Thyroid gland (tissue), 4 donors: ENCODE results near the gene NRIP2. TPM values are rescaled to one million over a fixed set of nuclear protein-coding genes. Genes with fewer than 3 reads are reported as not detected.

Source experiments
- DNase-seq, 2 donors: peaks; one replicate each; pipeline ENCODE4 v3.0.0-alpha.2; 2019
- H3K27ac ChIP-seq, 3 donors: fragments of 200-600 bp; sonication (generic); 1 replicate in 2 of 3; 2 replicates in 1 of 3; pipeline ENCODE4 v1.5.1; 2016 to 2019; ENCODE audit warnings: mild to moderate bottlenecking in 1 of 3, moderate library complexity in 1 of 3
- H3K27me3 ChIP-seq: fragments of 200-600 bp; sonication (generic); one replicate; pipeline ENCODE4 v1.5.1; 2019
- H3K36me3 ChIP-seq, 2 donors: fragments of 200-600 bp; sonication (generic); one replicate each; pipeline ENCODE4 v1.5.1; 2016 to 2019
- H3K4me1 ChIP-seq, 2 donors: fragments of 200-600 bp; sonication (generic); one replicate each; pipeline ENCODE4 v1.5.1; 2017 to 2019
- H3K4me3 ChIP-seq, 3 donors: fragments of 200-600 bp; sonication (generic); replicated peaks in 1 of 3; 1 replicate in 2 of 3; 2 replicates in 1 of 3; pipeline ENCODE4 v1.5.1; 2016; ENCODE audit warnings: mild to moderate bottlenecking in 1 of 3
- H3K9me3 ChIP-seq: fragments of 200-600 bp; sonication (generic); one replicate; pipeline ENCODE4 v1.5.1; 2017
- POLR2A ChIP-seq, 2 donors: fragments of 450-650 bp; IDR thresholded peaks; one replicate each; pipeline ENCODE4 v1.6.1; 2017; ENCODE audit warnings: antibody characterized with exemption in 2 of 2, mild to moderate bottlenecking in 2 of 2, moderate library complexity in 1 of 2
- WGBS, 2 donors: methylation state at CpG; one replicate each; pipeline ENCODE4 v1.1.5; 2017; 5-methylcytosine and 5-hydroxymethylcytosine counted together
- intact Hi-C: fragments of 100-400 bp; cut with DNase I; formaldehyde crosslinking; loops from one replicate; pipeline ENCODE4 v1.15.1; 2023
- total RNA-seq, 4 donors: library from RNA; depleted of rRNA; stranded (reverse); fragments of >200 nt; gene quantifications; one replicate each; pipeline ENCODE4 v1.2.3, GENCODE V29; 2016
- TF ChIP-seq, protein P1 (sequence below), 6 experiments: fragments of 200-600 bp in 3 of 6; fragments of 450-650 bp in 3 of 6; sonication (generic) in 3 of 6; IDR thresholded peaks; one replicate each; pipeline ENCODE4 v1.5.1; 2016 to 2019; ENCODE audit warnings: antibody characterized with exemption in 6 of 6, mild to moderate bottlenecking in 2 of 6, inconsistent platforms in 1 of 6, moderate library complexity in 1 of 6

Gene NRIP2
- total RNA-seq, 4 donors from 2014 or later, result 0.88 to 2.1 (median 1.2) TPM

DNA sequence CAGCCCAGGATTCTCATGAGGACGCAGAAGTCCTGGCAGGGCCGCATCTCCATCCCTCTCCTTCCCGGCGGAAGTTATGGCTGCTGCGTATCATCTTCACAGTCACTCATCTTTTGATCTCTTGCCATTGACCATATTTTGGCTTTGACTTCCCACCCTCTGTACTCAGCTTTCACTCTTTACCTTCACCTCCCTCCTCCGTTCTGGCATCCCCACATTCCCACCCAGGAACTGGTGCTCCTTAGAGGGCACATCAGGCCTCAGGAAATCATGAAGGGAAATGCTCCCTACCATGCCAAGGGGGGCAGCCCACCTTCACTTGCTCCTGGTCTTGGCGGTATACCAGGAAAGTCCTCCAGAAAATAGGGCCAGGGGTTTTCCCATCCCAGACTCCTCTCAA, 20.7 kb upstream of the NRIP2 start:
- Histone ChIP-seq H3K36me3 (no peaks in the 10 kb centered on the region), H3K27ac (no peak overlapping the region), H3K4me3 (no peak overlapping the region), H3K9me3 (no peaks in the 10 kb centered on the region), H3K27me3 (no peaks in the 10 kb centered on the region), H3K4me1 (peaks cover 0 to 11% of the 10 kb centered on the region in 2 donors)
- TF ChIP-seq, protein P1, sequence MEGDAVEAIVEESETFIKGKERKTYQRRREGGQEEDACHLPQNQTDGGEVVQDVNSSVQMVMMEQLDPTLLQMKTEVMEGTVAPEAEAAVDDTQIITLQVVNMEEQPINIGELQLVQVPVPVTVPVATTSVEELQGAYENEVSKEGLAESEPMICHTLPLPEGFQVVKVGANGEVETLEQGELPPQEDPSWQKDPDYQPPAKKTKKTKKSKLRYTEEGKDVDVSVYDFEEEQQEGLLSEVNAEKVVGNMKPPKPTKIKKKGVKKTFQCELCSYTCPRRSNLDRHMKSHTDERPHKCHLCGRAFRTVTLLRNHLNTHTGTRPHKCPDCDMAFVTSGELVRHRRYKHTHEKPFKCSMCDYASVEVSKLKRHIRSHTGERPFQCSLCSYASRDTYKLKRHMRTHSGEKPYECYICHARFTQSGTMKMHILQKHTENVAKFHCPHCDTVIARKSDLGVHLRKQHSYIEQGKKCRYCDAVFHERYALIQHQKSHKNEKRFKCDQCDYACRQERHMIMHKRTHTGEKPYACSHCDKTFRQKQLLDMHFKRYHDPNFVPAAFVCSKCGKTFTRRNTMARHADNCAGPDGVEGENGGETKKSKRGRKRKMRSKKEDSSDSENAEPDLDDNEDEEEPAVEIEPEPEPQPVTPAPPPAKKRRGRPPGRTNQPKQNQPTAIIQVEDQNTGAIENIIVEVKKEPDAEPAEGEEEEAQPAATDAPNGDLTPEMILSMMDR (IDR thresholded peaks at IDR 0.05), result no peak
- no peak for TF ChIP-seq POLR2A (IDR thresholded peaks at IDR 0.05)
- intact Hi-C loops, result no loop called here
- DNase-seq, result no peak
- 88 to 94% methylated on average over 7 of the region's 7 CpGs for WGBS, 2 donors

DNA sequence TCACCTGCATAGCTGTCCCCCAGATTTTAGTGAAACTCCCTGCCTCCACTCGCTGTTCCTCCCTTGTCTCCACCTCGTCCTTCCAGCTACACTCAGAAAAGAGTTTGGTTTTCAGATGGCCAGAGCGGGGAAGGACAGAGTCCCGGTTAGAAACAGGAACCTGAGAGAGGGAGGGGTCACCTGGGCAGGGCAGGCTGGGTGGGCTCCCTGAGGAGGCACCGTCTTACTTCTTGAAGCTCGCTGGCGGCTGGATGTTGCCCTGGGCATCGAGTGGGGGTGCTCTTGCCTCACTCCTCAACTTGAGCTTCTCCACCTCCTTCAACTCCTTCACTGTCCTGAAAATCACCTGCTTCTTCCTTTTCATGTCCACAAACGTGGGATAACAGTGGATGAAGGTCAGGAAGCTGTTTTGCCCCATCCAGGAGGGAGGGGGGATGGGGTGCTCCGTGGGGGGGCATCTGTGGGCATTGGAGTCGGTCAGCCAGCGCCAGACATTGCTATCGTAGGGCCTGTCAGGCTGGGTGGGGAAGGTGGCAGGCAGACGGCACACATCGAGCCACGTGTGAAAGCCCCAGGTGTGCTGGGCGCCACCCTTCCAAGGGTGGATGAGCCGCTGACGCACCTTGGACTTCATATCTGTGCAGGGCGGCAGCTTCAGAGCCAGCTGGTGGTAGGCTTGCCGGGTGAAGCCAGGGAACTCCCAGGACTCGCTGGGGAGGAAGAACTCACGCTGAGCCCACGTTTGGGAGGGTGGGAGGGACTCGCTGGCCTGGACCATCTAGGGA, 20.0 kb upstream of the NRIP2 start:
- 90 to 91% methylated on average over 18 to 25 of the region's 25 CpGs for WGBS, 2 donors
- no peak for DNase-seq
- Histone ChIP-seq H3K27me3 (no peaks in the 10 kb centered on the region), H3K9me3 (no peaks in the 10 kb centered on the region), H3K4me3 (no peak overlapping the region), H3K36me3 (no peaks in the 10 kb centered on the region), H3K4me1 (peaks cover 4 to 15% of the 10 kb centered on the region in 2 donors), H3K27ac (no peak overlapping the region)
- TF ChIP-seq, protein P1 (IDR thresholded peaks at IDR 0.05), result no peak
- no peak for TF ChIP-seq POLR2A (IDR thresholded peaks at IDR 0.05)
- intact Hi-C loops, result no loop called here

DNA sequence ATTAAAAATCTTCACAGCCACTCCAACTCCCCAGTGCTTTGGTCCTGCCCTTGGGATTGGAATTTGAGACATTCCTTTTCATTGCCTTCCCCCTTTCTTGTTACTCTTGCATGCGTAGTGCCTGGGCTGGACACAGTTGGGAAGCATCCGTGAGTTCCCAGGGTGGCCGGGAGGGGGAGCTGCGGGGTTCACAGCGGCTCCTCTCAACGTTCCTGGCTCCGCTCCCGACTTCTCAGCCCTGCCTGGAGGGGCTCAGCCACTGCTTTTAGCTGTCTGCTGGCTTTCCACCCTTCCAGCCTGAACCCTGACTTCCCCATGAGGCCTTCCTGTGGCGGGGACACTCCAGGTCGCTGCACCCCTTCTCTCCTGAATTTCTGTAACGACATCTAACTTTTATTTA, 18.8 kb upstream of the NRIP2 start:
- H3K36me3 ChIP-seq, result no peaks in the 10 kb centered on the region
- 13 to 14% methylated on average over 11 of the region's 11 CpGs for WGBS, 2 donors
- peaks cover 12 to 26% of the 10 kb centered on the region in 2 donors for H3K4me1 ChIP-seq
- intact Hi-C loops, result no loop called here
- H3K27ac ChIP-seq, result no peak overlapping the region
- no peaks in the 10 kb centered on the region for H3K27me3 ChIP-seq
- no peak overlapping the region for H3K4me3 ChIP-seq
- H3K9me3 ChIP-seq, result no peaks in the 10 kb centered on the region
- TF ChIP-seq, protein P1 (IDR thresholded peaks at IDR 0.05), result peak; percentile 64 to 89 (median 76)
- TF ChIP-seq POLR2A (IDR thresholded peaks at IDR 0.05), result no peak
- peak; percentile 90 to 92 for DNase-seq

DNA sequence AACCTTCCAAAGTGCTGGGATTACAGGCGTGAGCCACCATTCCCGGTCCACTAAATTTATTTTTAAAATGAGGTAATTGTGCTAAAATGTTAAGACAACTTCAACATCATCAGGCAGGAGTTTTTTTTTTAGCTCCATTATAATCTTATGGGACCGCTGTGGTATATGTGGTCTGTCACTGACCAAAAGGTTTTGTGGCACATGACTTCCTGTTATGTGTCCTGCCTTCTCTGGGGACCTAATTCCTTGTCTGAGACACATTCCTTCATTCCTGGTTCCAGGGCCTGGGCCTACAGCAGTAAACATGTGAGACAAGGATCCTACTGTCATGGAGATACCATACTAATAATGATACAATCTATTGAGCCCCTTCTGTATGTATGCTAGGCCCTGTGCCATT, 17.1 kb upstream of the NRIP2 start:
- Histone ChIP-seq H3K4me3 (no peak overlapping the region), H3K36me3 (no peaks in the 10 kb centered on the region), H3K4me1 (peaks cover 12 to 30% of the 10 kb centered on the region in 2 donors), H3K27me3 (no peaks in the 10 kb centered on the region), H3K9me3 (no peaks in the 10 kb centered on the region), H3K27ac (no peak overlapping the region)
- no peak for TF ChIP-seq POLR2A (IDR thresholded peaks at IDR 0.05)
- TF ChIP-seq, protein P1 (IDR thresholded peaks at IDR 0.05), result no peak
- WGBS, 2 donors, result 91 to 95% methylated on average over 3 of the region's 3 CpGs
- DNase-seq, result no peak
- intact Hi-C loops, result no loop called here

DNA sequence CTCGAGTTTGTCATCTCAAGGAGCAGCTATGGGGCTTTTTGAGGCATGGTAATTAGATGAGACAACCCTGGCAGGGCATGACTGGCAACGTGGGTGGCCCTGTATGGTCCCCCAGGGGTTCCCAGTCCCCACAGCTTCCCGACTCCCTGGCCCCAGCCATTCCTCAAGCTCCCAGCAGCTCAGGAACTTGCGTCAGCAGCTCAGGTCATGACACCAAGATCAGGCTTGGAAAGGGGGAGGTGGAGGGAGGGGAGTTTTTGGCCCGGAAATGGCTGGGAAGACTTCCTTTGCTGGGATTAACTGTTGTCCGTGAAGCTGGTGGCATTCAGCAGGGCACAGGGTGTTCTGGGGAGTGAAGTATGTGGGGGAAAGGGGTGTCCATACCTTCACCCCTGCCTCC, 10.4 kb upstream of the NRIP2 start:
- no peak for DNase-seq
- Histone ChIP-seq H3K9me3 (no peaks in the 10 kb centered on the region), H3K4me3 (no peak overlapping the region), H3K36me3 (no peaks in the 10 kb centered on the region), H3K4me1 (peaks cover 18 to 36% of the 10 kb centered on the region in 2 donors), H3K27ac (no peak overlapping the region), H3K27me3 (no peaks in the 10 kb centered on the region)
- TF ChIP-seq POLR2A (IDR thresholded peaks at IDR 0.05), result no peak
- TF ChIP-seq, protein P1 (IDR thresholded peaks at IDR 0.05), result no peak
- intact Hi-C loops, result no loop called here
- WGBS, 2 donors, result 64 to 73% methylated on average over 6 of the region's 6 CpGs
